NB4 (cell line): ENCODE results near the gene GRK6.
"Not testable (repeated sequence)": the region's sequence is repeated elsewhere in the genome, so short reads cannot be mapped to it uniquely, and the experiment has no call there.

Experiments
- POLR2A ChIP-seq: IDR thresholded peaks from 2 replicates; pipeline ENCODE4 v1.6.1; 2011; ENCODE audit warnings: mild to moderate bottlenecking; ENCODE audit not compliant: insufficient read length; ENCODE audit errors: extremely low read depth
- TF ChIP-seq, protein P1 (sequence below): IDR thresholded peaks from one replicate; pipeline ENCODE4 v1.5.1; 2012; ENCODE audit warnings: low read depth, low read length
- TF ChIP-seq, protein P2 (sequence below): IDR thresholded peaks from 2 replicates; pipeline ENCODE4 v1.6.1; 2011; ENCODE audit warnings: low read depth, low read length

DNA sequence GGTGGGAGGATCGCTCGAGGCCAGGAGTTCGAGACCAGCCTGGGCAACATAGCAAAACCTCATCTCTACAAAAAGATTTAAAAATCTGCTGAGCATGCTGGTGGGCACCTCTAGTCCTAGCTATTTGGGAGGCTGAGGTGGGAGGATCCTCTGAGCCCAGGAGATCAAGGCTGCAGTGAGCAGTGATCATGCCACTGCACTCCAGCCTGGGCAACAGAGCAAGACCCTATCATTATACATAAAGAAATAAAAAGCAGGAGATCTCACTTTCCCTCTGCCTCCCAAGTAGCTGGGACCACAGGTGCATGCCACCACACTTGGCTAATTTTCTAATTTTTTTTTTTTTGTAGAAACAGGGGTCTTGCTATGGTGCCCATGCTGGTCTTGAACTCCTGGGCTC is 59.3 kb downstream of the GRK6 start:
- TF ChIP-seq, protein P1, sequence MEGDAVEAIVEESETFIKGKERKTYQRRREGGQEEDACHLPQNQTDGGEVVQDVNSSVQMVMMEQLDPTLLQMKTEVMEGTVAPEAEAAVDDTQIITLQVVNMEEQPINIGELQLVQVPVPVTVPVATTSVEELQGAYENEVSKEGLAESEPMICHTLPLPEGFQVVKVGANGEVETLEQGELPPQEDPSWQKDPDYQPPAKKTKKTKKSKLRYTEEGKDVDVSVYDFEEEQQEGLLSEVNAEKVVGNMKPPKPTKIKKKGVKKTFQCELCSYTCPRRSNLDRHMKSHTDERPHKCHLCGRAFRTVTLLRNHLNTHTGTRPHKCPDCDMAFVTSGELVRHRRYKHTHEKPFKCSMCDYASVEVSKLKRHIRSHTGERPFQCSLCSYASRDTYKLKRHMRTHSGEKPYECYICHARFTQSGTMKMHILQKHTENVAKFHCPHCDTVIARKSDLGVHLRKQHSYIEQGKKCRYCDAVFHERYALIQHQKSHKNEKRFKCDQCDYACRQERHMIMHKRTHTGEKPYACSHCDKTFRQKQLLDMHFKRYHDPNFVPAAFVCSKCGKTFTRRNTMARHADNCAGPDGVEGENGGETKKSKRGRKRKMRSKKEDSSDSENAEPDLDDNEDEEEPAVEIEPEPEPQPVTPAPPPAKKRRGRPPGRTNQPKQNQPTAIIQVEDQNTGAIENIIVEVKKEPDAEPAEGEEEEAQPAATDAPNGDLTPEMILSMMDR, result not testable (repeated sequence)
- not testable (repeated sequence) for TF ChIP-seq POLR2A
- TF ChIP-seq, protein P2, sequence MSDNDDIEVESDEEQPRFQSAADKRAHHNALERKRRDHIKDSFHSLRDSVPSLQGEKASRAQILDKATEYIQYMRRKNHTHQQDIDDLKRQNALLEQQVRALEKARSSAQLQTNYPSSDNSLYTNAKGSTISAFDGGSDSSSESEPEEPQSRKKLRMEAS, result not testable (repeated sequence)
